HL-60/S4 treated with phorbol 12-myristate 13-acetate at 8.2 ng/mL for 4 days and 3 days (cell line): ENCODE data around the gene SUCO.

ENCODE experiments used
- in situ Hi-C: fragments of 300-500 bp; cut with MboI; formaldehyde crosslinking; loops from 2 replicates; pipeline ENCODE4 v1.15.0; 2022; ENCODE audit warnings: low sequenced_read_pairs

Gene SUCO

GRCh38 chr1:172638885-172639831 lies 106.2 kb downstream of the SUCO start:
- in situ Hi-C loops, result no loop called here

- in situ Hi-C loops, result no loop called here
Measured at GRCh38 chr1:172640111-172640510, 107.2 kb downstream of the SUCO start.

GRCh38 chr1:172641492-172641891 lies 108.5 kb downstream of the SUCO start:
- in situ Hi-C loops, result no loop called here

- in situ Hi-C loops, result no loop called here
Measured at GRCh38 chr1:172642970-172643369, 110.0 kb downstream of the SUCO start.

GRCh38 chr1:172646653-172647052 lies 113.7 kb downstream of the SUCO start:
- in situ Hi-C loops, result no loop called here

- in situ Hi-C loops, result no loop called here
Measured at GRCh38 chr1:172647110-172647564, 114.2 kb downstream of the SUCO start.

GRCh38 chr1:172647987-172648386 lies 115.0 kb downstream of the SUCO start:
- in situ Hi-C loops, result no loop called here

GRCh38 chr1:172650474-172651193 lies 117.7 kb downstream of the SUCO start:
- in situ Hi-C loops, result no loop called here

- in situ Hi-C loops, result no loop called here
Measured at GRCh38 chr1:172653015-172653709, 120.2 kb downstream of the SUCO start.

GRCh38 chr1:172654535-172654934 lies 121.6 kb downstream of the SUCO start:
- in situ Hi-C loops, result no loop called here

GRCh38 chr1:172656576-172656975 lies 123.6 kb downstream of the SUCO start:
- in situ Hi-C loops, result no loop called here

GRCh38 chr1:172657586-172657985 lies 124.6 kb downstream of the SUCO start:
- in situ Hi-C loops, result no loop called here

GRCh38 chr1:172658871-172659453 lies 126.0 kb downstream of the SUCO start, which contains the start of gene FASLG:
Gene FASLG, plus strand, starts transcription at chr1:172659103. Its CDS starts 99 bp downstream, at chr1:172659202.
- in situ Hi-C loops, result no loop called here

GRCh38 chr1:172661107-172661506 lies 128.2 kb downstream of the SUCO start:
- in situ Hi-C loops, result no loop called here
